ENCODE measurements around the gene NUMB. TPM values are rescaled to one million over a fixed set of nuclear protein-coding genes. Genes with fewer than 3 reads are reported as not detected.

Gene NUMB
- total RNA-seq, 1 experiment from 2014 or later: 81.5 TPM

- no peak for TF ChIP-seq CTCF (IDR thresholded peaks at IDR 0.05; ENCODE audit: unreplicated experiment)
- no peaks in the 10 kb centered on the region for H3K36me3 Mint-ChIP-seq (ENCODE audit: insufficient read depth, unreplicated experiment)
- no peak overlapping the region for H3K27ac Mint-ChIP-seq (ENCODE audit: low read depth, unreplicated experiment)
- intact Hi-C loops (cut with micrococcal nuclease): no loop called here
- ChIA-PET POLR2A (no interaction called here), CTCF (no interaction called here)
- H3K9me3 Mint-ChIP-seq (ENCODE audit: unreplicated experiment): no peaks in the 10 kb centered on the region
- DNase-seq (ENCODE audit: unreplicated experiment): no peak
- peaks cover 12% of the 10 kb centered on the region for H3K4me1 Mint-ChIP-seq (ENCODE audit: insufficient read depth, unreplicated experiment)
- BruUV-seq (replicated peaks): no TSS peak
- no peak overlapping the region for H3K4me3 Mint-ChIP-seq (ENCODE audit: unreplicated experiment)
- H3K27me3 Mint-ChIP-seq (ENCODE audit: insufficient read depth, unreplicated experiment): no peaks in the 10 kb centered on the region
Observed at GRCh38 chr14:73252491-73253322, 205.6 kb downstream of the NUMB start.

GRCh38 chr14:73251516-73252215, 206.7 kb downstream of the NUMB start:
- H3K27me3 Mint-ChIP-seq (ENCODE audit: insufficient read depth, unreplicated experiment): no peaks in the 10 kb centered on the region
- no peak for TF ChIP-seq CTCF (IDR thresholded peaks at IDR 0.05; ENCODE audit: unreplicated experiment)
- H3K4me3 Mint-ChIP-seq (ENCODE audit: unreplicated experiment): no peak overlapping the region
- H3K36me3 Mint-ChIP-seq (ENCODE audit: insufficient read depth, unreplicated experiment): no peaks in the 10 kb centered on the region
- no TSS peak for BruUV-seq (replicated peaks)
- peaks cover 15% of the 10 kb centered on the region for H3K4me1 Mint-ChIP-seq (ENCODE audit: insufficient read depth, unreplicated experiment)
- DNase-seq (ENCODE audit: unreplicated experiment): no peak
- CTCF ChIA-PET: no interaction called here
- POLR2A ChIA-PET: no interaction called here
- intact Hi-C loops (cut with micrococcal nuclease): no loop called here
- no peak overlapping the region for H3K27ac Mint-ChIP-seq (ENCODE audit: low read depth, unreplicated experiment)
- H3K9me3 Mint-ChIP-seq (ENCODE audit: unreplicated experiment): no peaks in the 10 kb centered on the region

DNA sequence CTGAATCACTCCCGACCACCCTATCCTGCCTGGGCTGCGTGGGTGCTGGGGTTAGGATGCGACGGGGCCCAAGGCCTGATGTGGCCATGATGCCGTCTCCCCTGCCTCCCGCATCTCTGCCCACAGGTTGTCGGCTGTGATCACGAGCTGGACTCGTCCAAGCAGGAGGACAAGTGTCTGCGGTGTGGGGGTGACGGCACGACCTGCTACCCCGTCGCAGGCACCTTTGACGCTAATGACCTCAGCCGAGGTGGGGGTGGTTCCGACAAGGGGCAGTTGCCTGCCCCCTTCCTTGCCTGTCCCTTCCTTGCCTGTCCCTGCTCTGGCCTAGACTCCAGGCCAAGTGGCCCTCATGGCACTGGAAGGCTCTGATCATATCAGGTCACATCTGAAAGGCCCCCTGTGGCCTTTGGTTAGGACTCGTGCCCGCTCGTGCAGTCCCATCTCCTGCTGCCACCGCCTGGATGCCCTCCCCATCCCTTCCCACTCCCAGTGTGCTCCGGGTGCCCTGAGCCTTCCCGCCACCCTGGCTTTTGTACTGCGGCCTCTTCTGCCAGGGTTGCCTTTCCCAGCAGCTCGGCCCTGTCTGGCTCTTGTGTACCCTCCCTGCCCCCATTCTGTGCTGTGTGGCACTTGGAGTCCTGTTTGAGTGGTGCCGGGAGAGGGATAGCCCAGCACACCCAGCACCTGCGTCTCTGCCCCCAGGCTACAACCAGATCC, 207.4 kb downstream of the NUMB start:
- no TSS peak for BruUV-seq (replicated peaks)

More for the DNA sequence above, 207.4 kb downstream of the NUMB start:
- intact Hi-C loops (cut with micrococcal nuclease): no loop called here
- Mint-ChIP-seq H3K4me1 (ENCODE audit: insufficient read depth, unreplicated experiment) (peaks cover 15% of the 10 kb centered on the region), H3K27me3 (ENCODE audit: insufficient read depth, unreplicated experiment) (no peaks in the 10 kb centered on the region), H3K4me3 (ENCODE audit: unreplicated experiment) (no peak overlapping the region), H3K9me3 (ENCODE audit: unreplicated experiment) (no peaks in the 10 kb centered on the region), H3K36me3 (ENCODE audit: insufficient read depth, unreplicated experiment) (no peaks in the 10 kb centered on the region), H3K27ac (ENCODE audit: low read depth, unreplicated experiment) (no peak overlapping the region)
- DNase-seq (ENCODE audit: unreplicated experiment): no peak
- TF ChIP-seq CTCF (IDR thresholded peaks at IDR 0.05; ENCODE audit: unreplicated experiment): no peak
- CTCF ChIA-PET: no interaction called here
- POLR2A ChIA-PET: no interaction called here
